Mesenchymal stem cell (in vitro differentiated cells and primary cell): ENCODE measurements around the gene EFS.

ENCODE experiments used
- DNase-seq: peaks from one replicate; pipeline ENCODE4 v3.0.0-alpha.2; 2013
- H2AFZ ChIP-seq: one replicate; pipeline ENCODE4 v1.6.1; 2013; ENCODE audit warnings: low read depth, mild to moderate bottlenecking, control low read depth, inconsistent platforms, low read length, moderate library complexity
- H2AK5ac ChIP-seq: 2 replicates; pipeline ENCODE4 v1.6.1; 2013; ENCODE audit warnings: low read length, moderate library complexity, mild to moderate bottlenecking, inconsistent platforms; ENCODE audit not compliant: severe bottlenecking
- H2BK120ac ChIP-seq: one replicate; pipeline ENCODE4 v1.6.1; 2013; ENCODE audit warnings: low read depth, mild to moderate bottlenecking, inconsistent platforms, low read length, moderate library complexity
- H2BK12ac ChIP-seq, 2 experiments: one replicate each; pipeline ENCODE4 v1.6.1; 2013; ENCODE audit warnings: inconsistent platforms in 2 of 2, low read length in 2 of 2, mild to moderate bottlenecking in 2 of 2, moderate library complexity in 2 of 2, control low read depth in 1 of 2
- H2BK15ac ChIP-seq: one replicate; pipeline ENCODE4 v1.6.1; 2013; ENCODE audit warnings: mild to moderate bottlenecking, low read depth, inconsistent platforms; ENCODE audit not compliant: poor library complexity, severe bottlenecking
- H2BK5ac ChIP-seq: 2 replicates; pipeline ENCODE4 v1.6.1; 2013; ENCODE audit warnings: low read depth, mild to moderate bottlenecking, low read length, control low read depth, inconsistent platforms; ENCODE audit not compliant: poor library complexity, severe bottlenecking
- H3K14ac ChIP-seq, 2 experiments: one replicate each; pipeline ENCODE4 v1.6.1; 2013; ENCODE audit warnings: inconsistent platforms in 2 of 2, low read length in 2 of 2, control low read depth in 1 of 2, mild to moderate bottlenecking in 1 of 2, moderate library complexity in 1 of 2
- H3K18ac ChIP-seq, 2 experiments: one replicate each; pipeline ENCODE4 v1.6.1; 2013; ENCODE audit warnings: inconsistent platforms in 2 of 2, low read length in 2 of 2, control low read depth in 1 of 2, low read depth in 1 of 2, mild to moderate bottlenecking in 1 of 2
- H3K23ac ChIP-seq, 2 experiments: one replicate each; pipeline ENCODE4 v1.6.1; 2013; ENCODE audit warnings: inconsistent platforms in 2 of 2, low read length in 2 of 2, mild to moderate bottlenecking in 2 of 2, moderate library complexity in 2 of 2, control low read depth in 1 of 2
- H3K27ac ChIP-seq: 2 replicates; pipeline ENCODE4 v1.5.1; 2013; ENCODE audit warnings: mild to moderate bottlenecking, moderate library complexity, low read length, control low read depth, inconsistent platforms; ENCODE audit not compliant: poor library complexity, severe bottlenecking
- H3K27me3 ChIP-seq, 2 experiments: 2 replicates each; pipeline versions ENCODE4 v1.6.1 to v1.7.0; 2013; ENCODE audit warnings: low read length in 2 of 2, mild to moderate bottlenecking in 2 of 2, moderate library complexity in 2 of 2, control low read depth in 1 of 2, inconsistent platforms in 1 of 2; ENCODE audit not compliant: control insufficient read depth in 1 of 2, insufficient read depth in 1 of 2
- H3K36me3 ChIP-seq, 2 experiments: 2 replicates each; pipeline versions ENCODE4 v1.6.1 to v1.7.0; 2013; ENCODE audit warnings: low read length in 2 of 2, control low read depth in 1 of 2, inconsistent platforms in 1 of 2, low read depth in 1 of 2, mild to moderate bottlenecking in 1 of 2; ENCODE audit not compliant: insufficient read depth in 2 of 2, control insufficient read depth in 1 of 2
- H3K4ac ChIP-seq, 2 experiments: one replicate each; pipeline ENCODE4 v1.6.1; 2013; ENCODE audit warnings: inconsistent platforms in 2 of 2, low read length in 2 of 2, mild to moderate bottlenecking in 2 of 2, moderate library complexity in 2 of 2, control low read depth in 1 of 2, low read depth in 1 of 2
- H3K4me1 ChIP-seq: 2 replicates; pipeline ENCODE4 v1.6.1; 2013; ENCODE audit warnings: low read depth, low read length, control low read depth; ENCODE audit not compliant: control insufficient read depth, insufficient read depth
- H3K4me2 ChIP-seq: 2 replicates; pipeline ENCODE4 v1.6.1; 2013; ENCODE audit warnings: low read length, mild to moderate bottlenecking, inconsistent platforms; ENCODE audit not compliant: poor library complexity, severe bottlenecking
- H3K4me3 ChIP-seq, 2 experiments: 2 replicates each; pipeline versions ENCODE4 v1.5.1 to v1.7.0; 2013; ENCODE audit warnings: low read length in 2 of 2, mild to moderate bottlenecking in 2 of 2, control low read depth in 1 of 2, low read depth in 1 of 2; ENCODE audit not compliant: insufficient read depth in 1 of 2
- H3K79me1 ChIP-seq: replicated peaks from 2 replicates; pipeline ENCODE4 v1.6.1; 2013; ENCODE audit warnings: mild to moderate bottlenecking, control low read depth, low read length, inconsistent platforms; ENCODE audit not compliant: poor library complexity, severe bottlenecking
- H3K9ac ChIP-seq: 2 replicates; pipeline ENCODE4 v1.7.0; 2013; ENCODE audit warnings: mild to moderate bottlenecking, low read length, moderate library complexity
- H3K9me3 ChIP-seq: 2 replicates; pipeline ENCODE4 v1.7.0; 2013; ENCODE audit warnings: mild to moderate bottlenecking, low read length; ENCODE audit not compliant: control insufficient read depth
- H4K8ac ChIP-seq: one replicate; pipeline ENCODE4 v1.6.1; 2013; ENCODE audit warnings: inconsistent platforms, mild to moderate bottlenecking, low read length, moderate library complexity
- H4K91ac ChIP-seq: one replicate; pipeline ENCODE4 v1.6.1; 2013; ENCODE audit warnings: mild to moderate bottlenecking, low read length, inconsistent platforms
- WGBS: methylation state at CpG from one replicate; pipeline ENCODE4 v1.1.7; 2013; ENCODE audit warnings: mixed read lengths; 5-methylcytosine and 5-hydroxymethylcytosine counted together

The EFS gene

GRCh38 chr14:23404331-23404900 is 39.4 kb upstream of the EFS start:
- H3K9ac ChIP-seq: no peak overlapping the region

GRCh38 chr14:23403908-23404307 is 38.9 kb upstream of the EFS start:
- no peak overlapping the region for H3K23ac ChIP-seq
- H3K79me1 ChIP-seq: no peaks in the 10 kb centered on the region
- H3K4ac ChIP-seq: no peak overlapping the region
- H4K8ac ChIP-seq: no peak overlapping the region
- no peak overlapping the region for H3K27ac ChIP-seq
- no peak overlapping the region for H2AK5ac ChIP-seq
- H3K27me3 ChIP-seq: peaks cover 45 to 67% of the 10 kb centered on the region in 2 experiments
- no peak for DNase-seq
- no peak overlapping the region for H3K18ac ChIP-seq
- no peak overlapping the region for H2BK120ac ChIP-seq
- no peak overlapping the region for H3K4me2 ChIP-seq
- H3K4me3 ChIP-seq: no peak overlapping the region
- H2BK12ac ChIP-seq: no peak overlapping the region
- H3K9ac ChIP-seq: no peak overlapping the region
- H3K36me3 ChIP-seq: no peaks in the 10 kb centered on the region
- no peak overlapping the region for H2BK5ac ChIP-seq
- no peak overlapping the region for H4K91ac ChIP-seq
- H2BK15ac ChIP-seq: no peak overlapping the region
- H3K14ac ChIP-seq: no peak overlapping the region
- no peak overlapping the region for H2AFZ ChIP-seq
- no peaks in the 10 kb centered on the region for H3K9me3 ChIP-seq
- H3K4me1 ChIP-seq: no peaks in the 10 kb centered on the region
- 71% methylated on average over 3 of the region's 4 CpGs for WGBS

More at GRCh38 chr14:23404331-23404900, 39.4 kb upstream of the EFS start:
- Histone ChIP-seq H3K79me1 (no peaks in the 10 kb centered on the region), H3K18ac (no peak overlapping the region), H3K14ac (no peak overlapping the region), H2BK120ac (no peak overlapping the region), H3K27me3 (peaks cover 46 to 72% of the 10 kb centered on the region in 2 experiments), H4K8ac (no peak overlapping the region), H4K91ac (no peak overlapping the region), H3K4me2 (no peak overlapping the region), H3K4me1 (no peaks in the 10 kb centered on the region), H3K36me3 (no peaks in the 10 kb centered on the region), H2AFZ (no peak overlapping the region), H2BK12ac (no peak overlapping the region), H2AK5ac (no peak overlapping the region), H3K9me3 (no peaks in the 10 kb centered on the region), H3K23ac (no peak overlapping the region), H2BK15ac (no peak overlapping the region), H3K4ac (no peak overlapping the region), H2BK5ac (no peak overlapping the region), H3K27ac (no peak overlapping the region), H3K4me3 (no peak overlapping the region)
- 81% methylated on average over 14 of the region's 14 CpGs for WGBS
- DNase-seq: no peak

GRCh38 chr14:23403139-23403438 is 38.1 kb upstream of the EFS start:
- H3K9ac ChIP-seq: no peak overlapping the region
- DNase-seq: no peak
- peaks cover 41 to 63% of the 10 kb centered on the region in 2 experiments for H3K27me3 ChIP-seq
- no peak overlapping the region for H2AFZ ChIP-seq
- H2BK12ac ChIP-seq: no peak overlapping the region
- H3K14ac ChIP-seq: no peak overlapping the region
- H3K9me3 ChIP-seq: no peaks in the 10 kb centered on the region
- H2AK5ac ChIP-seq: no peak overlapping the region
- no peak overlapping the region for H2BK120ac ChIP-seq
- H3K36me3 ChIP-seq: no peaks in the 10 kb centered on the region
- WGBS: 73% methylated on average over 7 of the region's 7 CpGs
- H3K4me2 ChIP-seq: no peak overlapping the region
- H3K18ac ChIP-seq: no peak overlapping the region
- H3K79me1 ChIP-seq: no peaks in the 10 kb centered on the region
- H3K4me3 ChIP-seq: no peak overlapping the region
- H4K8ac ChIP-seq: no peak overlapping the region
- no peak overlapping the region for H2BK15ac ChIP-seq
- H3K23ac ChIP-seq: no peak overlapping the region
- no peak overlapping the region for H3K27ac ChIP-seq
- no peaks in the 10 kb centered on the region for H3K4me1 ChIP-seq
- no peak overlapping the region for H2BK5ac ChIP-seq
- H4K91ac ChIP-seq: no peak overlapping the region
- H3K4ac ChIP-seq: no peak overlapping the region

GRCh38 chr14:23402296-23403138 is 37.5 kb upstream of the EFS start:
- Histone ChIP-seq H3K79me1 (no peaks in the 10 kb centered on the region), H3K27me3 (peaks cover 37 to 63% of the 10 kb centered on the region in 2 experiments), H3K4me3 (no peak overlapping the region), H3K23ac (peak overlapping the region in 1 of 2 experiments; percentile 24), H3K4me1 (no peaks in the 10 kb centered on the region), H3K4ac (no peak overlapping the region), H3K18ac (no peak overlapping the region), H2BK15ac (no peak overlapping the region), H2AFZ (no peak overlapping the region), H2BK5ac (no peak overlapping the region), H3K4me2 (no peak overlapping the region), H4K8ac (no peak overlapping the region), H2BK120ac (no peak overlapping the region), H3K9ac (no peak overlapping the region), H4K91ac (no peak overlapping the region), H2AK5ac (no peak overlapping the region), H3K36me3 (no peaks in the 10 kb centered on the region), H3K14ac (no peak overlapping the region), H2BK12ac (no peak overlapping the region), H3K27ac (no peak overlapping the region), H3K9me3 (no peaks in the 10 kb centered on the region)
- no peak for DNase-seq
- WGBS: 55% methylated on average over 23 of the region's 25 CpGs
